ENCODE measurements around the gene NFATC4.

- no peak for TF ChIP-seq CTCF (IDR thresholded peaks at IDR 0.05)
- TF ChIP-seq EZH2 (IDR thresholded peaks at IDR 0.05; ENCODE audit: borderline replicate concordance, insufficient read depth, low read depth, low read length, poor library complexity, severe bottlenecking), result no peak
Measured at GRCh38 chr14:24427537-24428508, 59.8 kb downstream of the NFATC4 start.

All from B cell (primary cell).